ENCODE data around the gene TLX1.

TLX1 gene

DNA sequence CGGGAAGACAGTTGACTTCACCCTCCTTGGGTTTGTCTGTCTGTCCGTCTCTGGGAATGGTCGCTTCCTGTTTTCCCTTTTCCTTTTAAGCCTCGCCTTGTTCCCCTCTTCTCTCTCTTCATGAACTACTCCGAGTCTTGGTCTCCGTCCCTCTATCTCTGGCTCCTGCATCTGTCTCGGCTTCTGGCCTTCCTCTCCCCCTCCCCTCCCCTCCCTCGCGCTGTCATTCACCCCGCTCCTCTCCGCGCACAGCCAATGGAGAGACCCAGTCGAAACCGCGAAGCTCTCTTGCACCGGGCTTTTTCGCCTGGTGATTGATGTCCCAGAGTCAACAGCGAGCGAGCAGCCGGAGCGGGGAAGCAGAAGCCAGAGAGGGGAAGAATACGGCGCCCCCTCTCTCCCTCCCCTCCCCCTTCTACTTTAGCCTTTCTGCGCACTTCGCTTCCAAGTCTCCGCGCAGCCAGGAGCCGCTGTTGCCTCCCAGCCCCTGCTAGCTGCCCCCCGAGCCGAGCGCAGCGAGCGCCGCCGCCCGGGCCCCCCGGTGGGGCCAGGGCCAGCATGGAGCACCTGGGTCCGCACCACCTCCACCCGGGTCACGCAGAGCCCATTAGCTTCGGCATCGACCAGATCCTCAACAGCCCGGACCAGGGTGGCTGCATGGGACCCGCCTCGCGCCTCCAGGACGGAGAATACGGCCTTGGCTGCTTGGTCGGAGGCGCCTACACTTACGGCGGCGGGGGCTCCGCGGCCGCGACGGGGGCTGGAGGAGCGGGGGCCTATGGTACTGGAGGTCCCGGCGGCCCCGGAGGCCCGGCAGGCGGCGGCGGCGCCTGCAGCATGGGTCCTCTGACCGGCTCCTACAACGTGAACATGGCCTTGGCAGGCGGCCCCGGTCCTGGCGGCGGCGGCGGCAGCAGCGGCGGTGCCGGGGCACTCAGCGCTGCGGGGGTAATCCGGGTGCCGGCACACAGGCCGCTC lies at the start of gene TLX1:
TSS of gene TLX1 (plus strand) at position 317 of the 978 bp plus-strand sequence. CDS start at position 559, 242 bp downstream.
- DNase-seq (ENCODE audit: low spot score) = peak; percentile 60

DNA sequence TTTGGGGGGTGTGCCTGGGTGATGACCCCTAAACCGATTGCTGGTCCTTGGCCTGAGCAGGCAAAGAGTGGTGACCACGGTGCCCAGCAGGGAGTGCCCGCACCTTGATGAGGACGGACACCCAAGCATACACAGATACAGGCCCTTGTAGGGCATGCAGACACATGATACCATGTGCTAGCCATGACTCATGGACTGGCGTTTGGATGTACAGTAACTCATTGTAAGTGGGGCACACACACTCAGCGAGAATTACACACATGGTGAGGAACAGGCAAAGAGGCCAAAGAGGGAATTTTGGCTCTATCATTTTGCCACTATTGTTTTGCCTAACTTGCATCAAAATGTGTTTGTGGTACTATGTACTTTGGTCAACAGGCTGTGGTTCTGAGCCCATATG lies 45.3 kb upstream of the TLX1 start:
- DNase-seq (ENCODE audit: low spot score) = no peak

DNA sequence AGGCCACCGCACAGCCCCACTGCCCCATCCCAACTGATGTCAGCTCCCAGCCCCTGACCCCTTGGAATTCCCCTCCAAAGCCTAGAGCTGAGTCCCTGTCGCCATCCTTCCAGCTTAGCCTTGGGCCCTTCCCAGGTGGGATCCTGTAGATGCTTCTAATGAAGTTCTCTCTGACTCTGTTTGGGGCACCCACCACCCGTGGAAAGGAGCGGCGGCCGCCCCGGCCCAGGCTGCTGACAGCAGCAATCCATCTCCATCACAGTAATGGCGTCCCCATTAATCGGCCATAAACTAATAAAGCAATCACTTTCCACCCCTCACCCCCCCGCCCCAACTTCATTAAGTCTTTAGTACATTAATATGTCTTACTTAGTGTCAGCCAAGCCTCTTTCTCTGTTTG lies 43.7 kb upstream of the TLX1 start:
- DNase-seq (ENCODE audit: low spot score) = no peak

DNA sequence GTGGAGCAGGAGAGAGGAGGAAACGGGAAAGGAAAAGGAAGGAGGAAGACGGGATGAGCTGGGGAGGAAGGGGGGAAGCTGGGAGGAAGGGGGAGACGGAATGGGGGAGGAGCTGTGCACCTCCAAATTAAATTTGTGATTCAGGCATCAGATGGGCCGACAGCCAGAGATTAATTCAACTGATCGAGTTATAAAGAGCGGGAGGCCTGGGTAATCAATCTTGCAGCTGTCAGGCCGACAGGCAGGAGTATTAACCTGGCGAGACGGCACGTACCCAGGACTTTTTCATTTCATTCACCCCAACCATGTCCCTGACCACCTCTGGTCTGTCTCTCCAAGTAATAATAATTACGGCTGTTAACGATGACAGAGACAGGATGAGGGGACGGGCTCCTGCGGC lies 43.1 kb upstream of the TLX1 start:
- no peak for DNase-seq (ENCODE audit: low spot score)

DNA sequence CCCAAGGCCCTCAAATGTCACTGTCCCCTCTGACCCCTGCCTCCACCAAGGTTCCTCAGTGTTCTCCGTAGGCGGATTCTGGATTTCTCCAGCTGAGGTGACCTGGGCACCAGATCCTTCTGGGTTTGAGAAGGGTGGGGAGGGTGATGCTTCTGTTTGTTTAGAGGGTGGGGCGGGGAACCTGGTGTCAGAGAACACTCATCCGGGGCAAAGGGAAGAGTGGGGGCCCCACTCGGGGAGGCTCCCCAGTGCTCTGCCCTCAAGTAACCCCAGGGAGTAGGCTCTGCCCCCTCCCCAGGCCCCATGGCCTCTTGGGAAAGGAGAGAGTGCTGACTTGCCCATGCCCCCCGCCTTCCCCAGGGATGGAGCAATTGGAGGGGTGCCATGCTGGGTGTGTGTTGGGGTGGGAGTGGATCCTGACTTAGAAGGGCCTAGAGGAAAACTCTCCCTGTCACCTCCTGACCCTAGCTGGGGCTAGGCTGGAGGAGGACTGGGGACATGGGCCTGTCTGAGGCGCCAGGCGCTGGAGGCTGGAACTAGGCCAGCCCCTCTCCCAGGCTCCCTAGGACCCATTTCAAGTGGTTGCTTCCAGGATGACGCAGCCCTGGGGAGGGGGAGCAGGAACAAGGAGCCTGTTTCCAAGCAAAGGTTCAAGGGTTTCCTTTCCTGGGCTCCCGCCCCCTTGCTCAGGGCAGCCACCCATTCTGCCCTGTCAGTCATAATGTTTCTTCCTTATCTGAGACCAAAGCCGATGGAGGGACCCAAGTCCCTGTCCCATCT lies 41.4 kb upstream of the TLX1 start:
- no peak for DNase-seq (ENCODE audit: low spot score)

DNA sequence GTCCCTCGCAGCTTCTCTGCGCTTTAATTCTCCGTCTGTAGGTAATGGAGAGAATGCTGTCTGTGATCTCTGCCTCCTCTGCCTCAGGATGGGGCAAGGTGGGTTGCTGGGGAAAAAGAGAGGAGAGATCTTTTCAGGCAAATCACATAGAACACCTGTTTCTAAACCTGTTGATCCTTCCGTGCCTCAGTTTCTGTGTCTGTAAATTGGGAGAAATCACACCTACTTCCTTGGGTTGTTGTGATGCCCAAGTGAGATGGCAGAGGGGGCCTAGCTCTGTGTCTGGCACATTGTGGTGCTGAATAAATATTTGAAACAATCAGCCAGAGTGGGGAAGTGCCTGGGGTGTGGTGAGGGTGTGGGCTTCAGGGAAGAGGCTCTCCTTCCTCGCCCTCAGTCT lies 40.5 kb upstream of the TLX1 start:
- DNase-seq (ENCODE audit: low spot score) = no peak

DNA sequence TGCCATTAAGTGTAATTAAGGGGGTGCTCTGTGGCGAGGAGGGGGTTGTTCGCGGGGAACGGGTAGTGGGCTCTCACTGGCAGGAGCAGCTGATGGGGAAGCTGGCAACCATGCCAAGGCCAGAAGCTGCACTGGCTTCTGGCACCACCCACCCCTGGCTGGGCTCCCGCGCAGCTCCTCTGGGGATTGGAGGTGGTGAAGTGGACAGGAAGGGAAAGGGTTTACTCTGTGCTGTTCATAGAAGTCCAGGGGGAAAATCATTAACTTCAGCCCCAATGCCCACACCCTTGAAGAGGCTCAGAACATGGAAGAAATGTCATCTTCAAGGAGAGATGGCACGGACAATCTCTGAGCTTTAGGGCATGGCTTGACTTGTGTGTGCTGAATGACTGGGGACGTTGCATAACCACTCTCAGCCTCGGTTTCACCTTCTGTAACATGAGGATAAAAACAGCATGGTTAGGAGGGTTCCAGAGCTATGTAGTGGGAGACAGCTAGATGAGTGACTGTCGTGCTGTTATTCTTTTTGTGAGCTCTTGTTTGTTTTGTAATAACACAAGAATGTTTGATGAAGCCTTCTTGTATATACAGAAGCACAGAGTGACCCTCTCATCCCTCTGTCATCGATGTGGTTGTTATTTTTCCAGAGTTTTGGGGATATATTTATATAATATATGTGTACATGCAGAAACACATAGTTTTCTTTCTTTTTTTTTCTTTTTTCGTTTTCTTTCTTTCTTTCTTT lies 39.4 kb upstream of the TLX1 start:
- DNase-seq (ENCODE audit: low spot score) = no peak

DNA sequence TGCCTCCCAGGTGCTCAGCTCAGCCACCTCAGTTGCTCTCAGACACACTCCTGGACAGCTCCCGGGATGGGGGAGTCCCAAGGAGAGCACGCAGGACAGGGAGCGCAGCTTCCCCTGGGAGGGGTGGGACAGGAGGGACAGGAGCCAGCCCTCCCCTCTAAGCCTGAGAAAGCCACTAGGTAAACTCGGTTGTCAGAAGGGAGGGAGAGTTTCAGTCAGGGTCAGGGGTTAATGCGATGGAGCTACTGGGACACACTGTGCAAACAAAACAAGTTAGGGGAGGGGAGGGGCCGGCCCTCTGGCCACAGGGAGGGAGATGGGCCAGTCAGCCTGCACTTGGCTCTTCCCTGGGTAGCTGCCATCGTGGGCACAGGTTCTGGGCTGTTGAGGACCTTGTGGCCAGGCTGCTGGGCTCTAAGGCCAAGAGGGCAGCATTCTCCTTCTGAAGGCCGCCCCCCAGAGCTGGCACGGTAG lies 38.2 kb upstream of the TLX1 start:
- no peak for DNase-seq (ENCODE audit: low spot score)

DNA sequence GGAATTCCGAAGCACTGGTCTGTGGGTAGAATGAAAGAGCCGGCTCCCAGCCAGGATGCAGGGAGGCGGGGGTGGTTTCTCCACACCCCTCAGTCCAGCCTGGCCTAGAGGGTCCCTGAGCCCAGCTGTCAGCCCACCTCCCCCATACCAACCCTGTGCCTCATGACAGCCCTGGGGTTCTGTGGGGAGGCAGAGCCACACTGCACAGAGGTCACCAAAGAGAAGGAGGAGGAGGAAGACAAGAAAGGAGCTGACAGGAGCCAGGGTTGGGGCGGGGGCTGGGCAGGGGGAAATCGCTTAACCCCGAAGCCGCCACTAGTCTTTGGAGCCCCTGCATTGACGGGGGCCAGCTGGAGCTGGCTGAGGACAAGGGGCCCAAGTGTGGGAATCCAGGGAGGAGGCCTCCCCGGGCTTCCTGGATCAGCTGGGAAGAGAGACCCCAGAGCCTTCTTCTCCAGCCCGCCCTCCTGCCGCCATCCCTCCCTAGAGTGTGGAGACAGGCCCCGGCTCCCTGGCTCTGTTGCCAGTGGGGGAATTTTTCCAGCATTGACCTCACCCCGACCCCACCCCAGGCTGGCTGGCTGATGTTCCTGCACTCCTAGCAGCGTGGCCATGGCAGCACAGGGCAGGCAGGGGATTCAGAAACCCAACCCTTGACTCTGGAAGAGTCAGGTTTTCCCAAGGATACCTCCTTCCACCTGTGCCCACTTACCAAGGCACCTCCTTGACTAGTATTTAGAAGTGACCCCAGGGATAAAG lies 36.8 kb upstream of the TLX1 start:
- no peak for DNase-seq (ENCODE audit: low spot score)

DNA sequence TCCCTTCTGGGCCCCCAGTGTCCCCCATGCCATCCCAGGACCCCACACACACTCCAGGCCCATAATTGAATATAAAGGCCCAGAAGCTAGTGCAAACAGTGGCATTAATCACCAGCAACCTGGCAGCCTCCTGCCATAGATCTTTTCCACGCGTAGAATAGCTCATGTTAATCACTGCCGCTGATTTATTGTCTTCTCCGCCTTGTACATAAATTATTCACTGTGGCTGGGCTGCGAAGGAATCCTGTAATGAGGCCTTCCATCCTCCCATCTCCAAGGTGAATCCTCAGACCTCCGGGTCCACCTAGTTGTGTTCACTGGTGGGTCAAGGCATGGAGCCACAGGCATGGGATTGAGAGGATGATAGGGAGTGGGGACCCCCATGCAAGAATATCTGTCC lies 36.1 kb upstream of the TLX1 start:
- no peak for DNase-seq (ENCODE audit: low spot score)

DNA sequence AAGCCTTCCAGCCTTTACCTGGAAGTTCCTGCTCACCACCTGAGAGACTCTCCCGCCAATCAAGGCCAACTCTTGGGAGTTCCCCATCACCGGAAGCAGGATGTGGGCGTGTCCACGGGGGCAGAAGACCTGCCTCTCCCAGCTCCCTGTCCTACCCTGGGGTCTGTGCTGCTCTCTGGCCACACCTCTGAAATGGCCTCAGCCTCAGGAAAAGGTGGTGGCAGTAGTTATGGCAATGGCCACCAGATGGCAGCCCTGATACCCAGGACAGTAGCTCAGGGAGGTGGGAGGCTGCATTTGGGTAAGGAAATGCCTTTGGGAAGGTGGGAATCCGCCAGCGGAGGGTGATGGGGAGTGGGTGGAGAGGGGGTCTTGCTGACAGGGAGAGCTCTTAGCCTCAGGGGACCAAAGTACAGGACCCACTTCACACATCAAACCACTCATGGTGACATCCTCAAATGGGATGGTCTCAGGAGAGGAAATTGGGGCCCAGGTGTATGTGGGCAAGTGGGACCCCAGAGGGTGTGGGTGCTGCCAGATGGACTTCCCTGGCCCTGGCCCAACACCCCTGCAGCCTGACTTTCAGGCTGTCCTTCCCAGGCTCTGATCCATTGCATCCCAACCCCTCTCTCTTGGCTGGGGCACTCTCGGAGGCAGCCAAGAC lies 35.4 kb upstream of the TLX1 start:
- peak; percentile 76 for DNase-seq (ENCODE audit: low spot score)

DNA sequence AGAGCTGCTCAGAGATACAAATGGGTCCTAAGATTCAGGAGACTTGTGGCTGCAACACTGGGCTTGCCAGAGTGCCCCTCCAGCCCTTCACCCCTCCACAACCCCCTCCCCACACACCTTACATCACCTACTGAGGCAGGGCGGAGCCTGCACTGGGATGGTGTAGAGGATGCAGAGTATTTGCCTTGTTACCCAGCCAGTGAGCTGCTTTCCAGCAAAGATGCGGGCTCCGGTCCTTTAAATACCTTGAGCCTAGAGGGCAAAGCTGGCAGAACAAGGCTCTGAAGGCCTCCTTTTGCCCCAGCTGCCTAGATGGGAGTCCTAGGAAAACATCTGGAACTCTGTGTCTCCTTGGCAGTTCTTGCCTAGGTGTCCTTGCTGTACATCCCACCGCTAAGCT lies 34.7 kb upstream of the TLX1 start:
- no peak for DNase-seq (ENCODE audit: low spot score)

DNA sequence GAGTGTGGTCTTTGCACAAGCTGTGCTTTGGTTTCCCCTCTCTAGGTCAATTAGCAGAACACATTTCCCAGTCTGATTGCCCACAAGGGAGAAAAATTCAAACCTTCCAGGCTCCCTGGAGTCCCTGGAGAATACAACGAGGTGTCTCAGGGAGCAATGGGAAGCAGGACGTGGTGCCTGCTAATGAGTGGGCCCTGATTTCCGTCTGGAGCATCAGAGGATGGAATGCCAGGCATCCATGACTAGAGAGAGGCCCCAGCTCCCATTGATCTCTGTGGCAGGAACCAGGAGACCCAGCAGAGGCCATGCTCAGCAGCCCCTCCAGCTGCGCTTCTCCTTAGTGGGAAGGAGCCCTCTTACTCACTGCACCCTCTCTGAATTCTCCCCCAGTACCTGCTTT lies 33.2 kb upstream of the TLX1 start:
- DNase-seq (ENCODE audit: low spot score) = no peak

DNA sequence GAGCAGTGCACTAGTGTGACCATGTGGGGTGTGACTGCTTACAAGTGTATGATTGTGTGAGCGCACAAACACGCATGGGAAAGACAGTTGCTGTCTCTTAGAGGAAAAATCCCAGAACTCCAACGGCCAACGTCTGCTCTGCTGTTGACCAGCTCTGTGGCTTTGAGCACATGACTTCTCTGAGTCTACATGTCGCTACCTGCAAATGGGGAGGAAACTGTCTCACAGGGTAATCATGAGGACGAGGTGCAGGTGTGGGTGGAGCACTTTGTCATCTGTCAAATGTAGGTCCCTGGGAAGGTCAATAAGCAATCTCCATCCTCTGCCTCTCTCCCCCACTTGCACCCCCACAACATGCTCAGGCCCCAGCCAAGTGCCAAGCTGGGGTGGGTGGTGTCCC lies 31.2 kb upstream of the TLX1 start:
- DNase-seq (ENCODE audit: low spot score) = no peak

DNA sequence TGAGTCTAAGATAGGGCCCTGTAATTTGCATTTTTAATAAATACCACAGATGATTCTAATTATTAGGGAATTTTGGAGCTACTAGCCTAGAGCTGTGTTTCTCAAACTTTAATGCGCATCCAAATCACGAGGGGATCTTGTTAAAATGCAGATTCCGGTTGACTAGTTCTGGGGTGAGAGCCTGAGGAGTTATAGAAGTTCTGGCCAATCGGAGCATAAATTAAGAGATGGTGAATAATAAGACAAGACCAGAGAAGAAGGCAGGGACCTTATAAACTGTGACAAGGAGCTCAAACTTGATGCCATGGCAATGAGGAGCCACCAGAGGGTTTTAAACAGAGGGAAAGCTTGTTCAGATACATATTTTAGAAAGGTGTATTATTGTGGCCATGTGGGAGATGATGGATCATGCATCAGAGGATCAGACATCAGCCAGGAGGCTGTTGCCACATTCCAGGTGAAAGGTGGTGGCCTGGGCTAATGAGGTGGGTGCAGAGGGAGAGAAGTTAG lies 29.7 kb upstream of the TLX1 start:
- no peak for DNase-seq (ENCODE audit: low spot score)

DNA sequence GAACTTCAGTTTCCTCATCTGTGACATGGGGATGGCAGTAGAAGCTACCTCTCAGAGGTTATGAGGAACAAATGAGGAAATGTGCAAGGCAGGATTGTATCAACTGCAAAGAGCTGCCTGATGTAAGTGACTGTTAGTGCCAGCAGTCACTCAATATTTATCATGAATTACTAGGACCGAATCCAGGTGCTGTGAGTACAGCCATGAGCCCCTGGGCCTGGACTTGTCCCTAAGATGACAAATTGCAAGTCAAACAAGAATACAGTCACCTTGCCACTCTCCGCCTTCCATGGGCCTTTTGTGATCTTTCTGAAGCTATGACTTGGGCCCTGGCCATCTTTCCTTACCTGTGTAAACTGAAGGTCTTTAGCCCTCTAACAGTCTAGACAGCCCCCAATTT lies 27.7 kb upstream of the TLX1 start:
- DNase-seq (ENCODE audit: low spot score) = no peak

DNA sequence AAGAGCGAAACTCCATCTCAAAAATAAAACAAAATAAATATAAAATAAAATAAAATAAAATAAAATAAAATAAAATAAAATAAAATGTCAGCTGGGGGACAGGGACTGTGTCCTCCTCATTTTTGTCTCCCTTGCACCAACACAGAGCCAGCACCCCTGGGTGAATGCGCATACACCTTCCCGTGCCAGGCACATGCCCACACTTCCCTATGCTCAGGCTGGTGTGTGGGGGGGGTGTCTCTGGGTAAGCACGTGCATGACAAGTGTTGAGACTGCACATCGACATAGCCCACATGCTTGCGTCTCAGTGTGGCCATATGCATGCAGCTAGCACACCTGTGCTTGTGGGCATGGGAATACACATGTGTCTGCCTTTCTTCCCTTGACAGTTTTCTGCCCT lies 24.7 kb upstream of the TLX1 start:
- DNase-seq (ENCODE audit: low spot score) = no peak

DNA sequence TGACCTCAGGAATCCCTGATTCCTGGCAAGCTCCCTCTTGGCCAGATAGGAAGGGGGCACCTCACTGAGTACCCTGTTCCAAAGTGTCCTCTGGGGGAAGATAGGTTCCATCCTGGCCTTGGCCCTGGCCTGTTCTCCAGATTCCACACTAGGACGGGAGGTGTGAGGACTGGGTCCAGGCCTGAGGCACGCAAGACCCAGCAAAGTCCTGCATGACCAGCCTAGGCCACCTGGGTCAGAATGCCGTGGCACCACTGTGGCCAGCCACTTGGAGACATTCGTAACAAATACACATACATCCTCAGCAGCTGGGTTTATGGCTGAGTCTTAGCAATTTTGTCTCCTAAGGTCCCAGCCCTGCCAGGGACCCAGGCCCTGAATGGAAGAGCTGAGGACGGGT lies 23.3 kb upstream of the TLX1 start:
- DNase-seq (ENCODE audit: low spot score) = no peak

DNA sequence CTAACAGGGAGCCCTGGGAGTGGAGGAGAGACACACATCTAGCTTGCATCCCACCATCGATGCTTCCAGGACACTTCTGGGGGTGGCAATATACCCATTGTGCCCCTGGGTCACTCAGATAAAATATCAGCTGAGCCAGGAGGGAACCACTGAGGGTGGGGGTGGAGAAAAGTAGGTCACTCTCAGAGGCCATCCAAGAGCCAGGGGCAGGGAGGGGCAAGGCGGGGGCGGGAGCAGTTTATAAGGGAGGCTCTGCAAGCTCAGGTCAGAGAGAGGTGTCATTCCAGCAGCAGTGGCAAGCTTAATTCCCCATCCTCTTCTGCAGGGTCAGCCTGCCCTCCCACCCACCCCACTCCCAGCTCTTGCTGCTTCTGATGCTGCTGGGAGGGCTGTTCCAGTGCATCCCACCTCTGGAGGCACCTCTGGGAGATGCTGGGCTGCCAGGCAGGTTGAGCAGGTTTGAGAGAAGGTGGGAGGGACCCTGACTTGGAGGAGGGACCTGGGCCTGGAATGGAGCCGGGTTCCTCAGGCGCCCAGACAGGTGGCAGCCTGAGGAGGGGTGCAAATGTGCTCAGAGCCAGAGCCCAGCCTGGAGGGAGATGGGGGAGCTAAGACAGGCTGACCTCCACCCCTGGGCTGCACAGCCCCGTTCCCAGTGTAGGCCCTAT lies 20.1 kb upstream of the TLX1 start:
- no peak for DNase-seq (ENCODE audit: low spot score)

DNA sequence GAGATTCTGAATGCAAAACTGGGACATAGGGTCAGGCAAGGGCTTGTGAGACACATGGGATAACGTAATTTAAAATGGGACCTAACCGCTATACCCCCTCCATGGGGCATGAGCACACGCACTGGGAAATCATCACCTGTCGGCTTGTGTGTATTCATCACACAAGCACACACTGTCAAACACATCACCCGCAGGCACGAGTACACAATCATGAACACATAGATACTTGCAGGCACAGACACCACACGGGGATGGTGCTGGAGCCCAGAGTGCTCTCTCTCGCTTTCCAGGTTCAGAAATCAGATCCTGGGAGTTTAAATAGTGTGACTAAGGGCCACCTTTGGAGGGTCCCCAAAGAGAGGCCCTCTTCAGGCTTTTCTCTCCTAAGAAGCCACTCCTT lies 19.6 kb upstream of the TLX1 start:
- no peak for DNase-seq (ENCODE audit: low spot score)

Measured in D341Med (cell line).